ENCODE measurements around the gene NPIPA2. TPM values are rescaled to one million over a fixed set of nuclear protein-coding genes. Genes with fewer than 3 reads are reported as not detected.
"Not testable (repeated sequence)": the region's sequence is repeated elsewhere in the genome, so short reads cannot be mapped to it uniquely, and the experiment has no call there.

The NPIPA2 gene
- total RNA-seq, 1 donor from 2014 or later = 1.2 TPM

GRCh38 chr16:14807184-14807678 lies 64.9 kb downstream of the NPIPA2 start:
- H3K4me3 ChIP-seq (ENCODE audit: low read depth, low read length) = not testable (repeated sequence)
- peak; percentile 12 for DNase-seq (ENCODE audit: low read depth)

- not testable (repeated sequence) for H3K4me3 ChIP-seq (ENCODE audit: low read depth, low read length); DNase-seq (ENCODE audit: low read depth)
Measured at GRCh38 chr16:14813890-14814289, 71.6 kb downstream of the NPIPA2 start.

Other genes with a start within 250 kb of the NPIPA2 start
- 16.4 and 28.5 TPM in 2 replicates for gene PARN, start 112.3 kb upstream of the NPIPA2 start, total RNA-seq
- gene BFAR, start 109.6 kb upstream of the NPIPA2 start, total RNA-seq = 84.3 and 92.0 TPM in 2 replicates
- 0.22 TPM in 1 of 2 replicates, not detected in the other for gene PLA2G10, start 48.2 kb upstream of the NPIPA2 start, total RNA-seq
- 0.29 and 1.2 TPM in 2 replicates for gene NPIPA3, start 39.1 kb upstream of the NPIPA2 start, total RNA-seq
- gene NOMO1, start 91.2 kb downstream of the NPIPA2 start, total RNA-seq = 33.1 and 43.1 TPM in 2 replicates
- 17.9 and 26.9 TPM in 2 replicates for gene NPIPA1, start 194.9 kb downstream of the NPIPA2 start, total RNA-seq
- 40.7 and 43.9 TPM in 2 replicates for gene PDXDC1, start 232.5 kb downstream of the NPIPA2 start, total RNA-seq

Measured in epithelial cell of proximal tubule (primary cell).